ENCODE results near the gene SLC5A2.
"Not testable (repeated sequence)": the region's sequence is repeated elsewhere in the genome, so short reads cannot be mapped to it uniquely, and the experiment has no call there.

Gene SLC5A2

DNA sequence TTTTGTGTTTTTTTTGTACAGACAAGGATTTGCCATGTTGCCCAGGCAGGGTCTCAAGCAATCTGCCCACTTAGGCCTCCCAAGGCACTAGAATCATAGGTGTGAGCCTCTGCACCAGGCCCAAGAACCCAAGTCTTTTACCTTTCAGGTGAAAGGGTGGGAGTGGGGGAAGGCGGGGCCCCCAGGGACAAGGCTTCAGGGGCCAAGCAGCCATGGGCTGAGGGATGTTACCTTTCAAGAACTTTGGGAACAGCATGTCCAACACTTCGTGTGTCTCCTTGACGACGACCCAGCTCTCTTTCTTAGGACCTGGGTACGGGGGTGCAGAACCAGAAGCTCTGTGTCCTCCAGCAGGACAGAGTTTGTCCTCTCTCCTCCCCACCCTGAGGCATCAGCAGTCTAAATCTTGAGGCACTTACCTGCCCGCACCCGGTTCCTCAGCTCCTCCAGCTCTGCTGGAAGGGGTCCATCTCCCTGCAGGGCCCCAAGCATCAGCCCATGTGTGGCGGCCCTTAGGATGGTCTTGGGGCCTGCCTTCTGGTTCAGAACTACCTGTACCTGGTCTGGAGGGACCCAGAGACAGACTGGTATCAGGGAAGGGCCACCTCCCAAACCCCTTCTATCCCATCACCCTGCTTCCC lies 9.0 kb downstream of the SLC5A2 start:
- no peak for DNase-seq (ENCODE audit: low read depth in 3 of 3, low spot score in 1 of 3)

DNA sequence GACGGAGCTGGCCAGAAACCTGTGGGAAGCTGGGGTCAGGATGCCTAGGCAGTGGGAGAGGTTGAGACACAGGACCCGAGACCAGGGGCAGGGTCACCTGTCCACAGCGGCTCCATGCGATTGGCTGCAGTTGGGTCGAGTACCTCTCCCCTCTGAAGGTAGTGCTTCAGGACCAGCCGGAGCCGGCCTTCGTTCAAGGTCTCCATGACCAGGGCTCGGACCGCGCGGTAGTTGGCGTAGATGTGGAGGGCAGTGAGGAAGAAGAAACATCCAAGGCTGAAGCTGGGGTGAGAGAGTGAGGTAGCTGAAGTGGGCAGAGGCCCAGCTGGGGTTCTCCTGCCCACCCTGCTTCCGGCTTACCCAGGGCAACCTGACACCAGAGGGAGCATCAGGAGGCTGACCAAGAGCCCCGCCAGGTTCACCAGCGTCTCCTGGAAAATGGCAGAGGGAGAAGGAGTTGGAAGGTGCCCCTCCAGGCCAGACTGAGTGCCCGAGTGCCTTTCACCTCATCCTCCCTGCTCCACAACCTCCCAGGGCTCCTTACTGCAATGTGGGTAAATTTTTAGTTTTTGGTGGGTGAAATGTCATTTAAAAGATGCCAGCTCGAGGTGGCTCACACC lies 10.7 kb downstream of the SLC5A2 start:
- DNase-seq (ENCODE audit: low read depth in 3 of 3, low spot score in 1 of 3), result no peak

DNA sequence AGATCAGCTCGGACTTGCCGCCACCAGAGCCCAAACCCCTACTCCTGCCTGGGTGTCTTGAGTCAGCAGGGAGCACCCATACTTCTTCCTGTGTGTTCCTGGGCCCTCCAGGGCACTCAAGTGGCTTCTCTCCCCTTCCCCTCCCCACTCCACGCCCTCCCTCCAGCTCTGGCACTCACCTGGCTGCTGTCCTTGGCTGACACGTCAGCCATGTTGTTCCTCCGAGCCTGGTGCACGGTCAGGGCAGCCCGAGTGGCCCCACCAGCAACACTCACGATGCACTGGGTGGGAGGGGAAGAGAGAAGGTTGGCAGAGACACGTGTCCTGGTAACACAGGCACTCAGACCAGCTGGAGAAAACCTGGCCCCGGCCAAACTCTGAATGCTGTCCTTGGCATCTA lies 13.7 kb downstream of the SLC5A2 start:
- DNase-seq (ENCODE audit: low read depth in 3 of 3, low spot score in 1 of 3), result no peak

DNA sequence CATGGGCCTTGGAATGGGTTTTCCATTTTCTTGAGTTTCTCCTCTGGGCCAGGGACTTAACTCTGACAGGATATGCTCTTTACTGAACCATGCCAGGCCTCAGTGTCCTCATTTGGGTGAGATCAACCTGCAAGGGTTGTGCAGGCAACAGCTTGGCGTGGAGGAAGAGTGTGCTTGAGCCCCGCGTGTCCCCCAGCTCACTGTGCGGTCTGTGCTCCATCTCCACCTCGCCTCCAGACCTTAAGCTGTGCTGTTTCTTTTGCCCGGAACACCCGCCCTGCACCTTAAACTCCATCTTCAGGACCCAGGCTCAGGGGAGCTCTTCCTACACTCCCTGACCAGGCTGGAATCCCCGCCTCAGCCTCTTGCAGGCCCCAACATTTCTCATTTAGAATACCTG lies 15.6 kb downstream of the SLC5A2 start:
- no peak for DNase-seq (ENCODE audit: low read depth in 3 of 3, low spot score in 1 of 3)

DNA sequence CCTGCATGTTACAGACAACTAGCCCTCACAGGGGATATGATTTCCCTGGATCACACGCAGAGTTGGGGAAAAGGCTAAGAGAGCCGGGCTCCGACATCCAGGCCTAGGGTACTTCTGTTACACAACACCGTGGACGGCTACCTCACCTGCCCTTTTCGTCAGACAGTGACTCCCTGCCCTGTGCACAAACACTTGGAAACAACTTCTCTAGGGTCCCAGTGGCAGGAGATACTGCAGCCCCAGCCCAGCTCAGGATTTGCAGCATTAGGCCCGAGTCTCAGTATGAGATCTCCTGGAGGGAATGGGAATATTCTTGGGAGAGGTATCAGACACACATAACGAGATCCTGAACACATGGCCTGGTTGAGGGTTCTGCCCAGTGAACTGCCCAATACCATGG lies 17.0 kb downstream of the SLC5A2 start:
- DNase-seq (ENCODE audit: low read depth in 3 of 3, low spot score in 1 of 3), result no peak

DNA sequence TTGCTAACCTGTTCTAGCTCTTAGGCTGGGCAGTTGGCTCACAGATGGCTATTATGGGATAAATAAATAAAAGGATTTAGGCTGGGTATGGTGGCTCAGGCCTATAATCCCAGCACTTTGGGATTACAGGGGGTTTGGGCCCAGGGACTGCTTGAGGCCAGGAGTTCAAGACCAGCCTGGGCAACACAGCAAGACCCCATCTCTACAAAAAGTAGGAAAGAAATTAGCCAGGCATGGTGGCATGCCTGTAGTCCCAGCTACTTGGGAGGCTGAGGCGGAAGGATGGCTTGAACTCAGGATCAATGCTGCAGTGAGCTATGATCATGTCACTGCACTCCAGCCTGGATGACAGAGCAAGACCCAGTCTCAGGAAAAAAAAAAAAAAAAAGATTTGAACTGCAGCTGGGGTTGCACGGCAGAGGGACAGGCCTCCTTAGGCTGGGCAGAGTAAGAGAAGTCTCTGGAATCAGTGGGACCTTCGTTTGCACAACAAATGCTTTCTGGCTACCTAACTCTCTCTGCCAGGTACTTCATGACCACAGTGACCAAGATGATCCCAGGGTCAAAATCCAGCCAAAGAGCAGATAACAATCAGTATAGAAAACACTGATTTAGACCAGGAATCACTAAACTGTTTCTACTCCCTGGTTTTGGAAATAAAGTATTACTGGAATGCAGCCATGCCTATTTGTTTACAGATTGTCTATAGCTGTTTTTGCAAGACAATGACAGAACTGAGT lies 18.5 kb downstream of the SLC5A2 start:
- DNase-seq (ENCODE audit: low read depth in 3 of 3, low spot score in 1 of 3), result no peak

DNA sequence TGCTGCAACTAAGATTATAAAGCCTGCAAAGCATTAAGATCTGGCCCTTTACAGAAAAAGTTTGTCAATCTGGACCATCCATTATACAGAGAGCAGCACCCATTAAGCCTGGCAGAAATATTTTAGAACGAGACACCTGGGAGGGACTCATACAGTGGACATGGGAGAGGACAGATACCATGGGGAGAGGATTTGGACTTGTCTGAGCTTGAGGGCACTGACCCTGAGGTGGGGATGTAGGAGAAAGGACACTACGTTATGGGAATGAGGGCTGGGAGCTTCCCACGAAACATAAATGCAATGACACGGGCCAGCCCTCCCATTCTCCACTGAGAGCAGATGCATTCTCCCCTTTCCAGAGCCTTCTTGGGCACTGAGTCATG lies 19.0 kb downstream of the SLC5A2 start:
- no peak for DNase-seq (ENCODE audit: low read depth in 3 of 3, low spot score in 1 of 3)

DNA sequence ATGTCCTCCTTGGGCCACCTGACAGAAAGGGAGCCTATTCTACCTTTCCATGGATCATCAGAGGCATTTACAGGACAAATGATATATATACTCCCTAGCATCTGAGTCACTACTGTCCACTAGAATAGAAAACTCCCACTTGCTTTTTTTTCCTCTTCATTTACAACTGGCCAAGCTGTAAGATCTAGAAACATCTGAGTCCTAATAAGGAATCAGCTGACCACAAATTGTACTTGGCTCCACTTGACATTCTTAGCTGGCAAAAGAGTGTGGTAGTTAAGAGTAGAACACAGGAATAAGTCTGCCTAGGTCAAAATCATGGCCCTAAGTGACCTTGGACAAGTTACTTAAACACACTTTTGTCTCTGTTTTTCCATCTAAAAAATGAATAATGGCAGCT lies 20.1 kb downstream of the SLC5A2 start:
- DNase-seq (ENCODE audit: low read depth in 3 of 3, low spot score in 1 of 3), result no peak

DNA sequence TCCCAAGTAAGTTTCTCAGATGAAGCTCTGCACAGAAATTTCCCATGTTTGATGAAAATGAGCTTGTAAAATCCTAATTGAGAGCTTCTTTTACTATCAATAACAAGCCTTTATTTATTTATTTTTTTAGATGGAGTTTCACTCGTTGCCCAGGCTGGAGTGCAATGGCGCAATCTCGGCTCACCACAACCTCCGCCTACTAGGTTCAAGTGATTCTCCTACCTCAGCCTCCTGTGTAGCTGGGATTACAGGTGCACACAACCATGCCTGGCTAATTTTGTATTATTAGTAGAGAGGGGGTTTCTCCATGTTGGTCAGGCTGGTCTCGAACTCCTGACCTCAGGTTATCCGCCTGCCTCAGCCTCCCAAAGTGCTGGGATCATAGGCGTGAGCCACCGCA lies 20.6 kb downstream of the SLC5A2 start:
- not testable (repeated sequence) for DNase-seq (ENCODE audit: low read depth in 3 of 3, low spot score in 1 of 3)

DNA sequence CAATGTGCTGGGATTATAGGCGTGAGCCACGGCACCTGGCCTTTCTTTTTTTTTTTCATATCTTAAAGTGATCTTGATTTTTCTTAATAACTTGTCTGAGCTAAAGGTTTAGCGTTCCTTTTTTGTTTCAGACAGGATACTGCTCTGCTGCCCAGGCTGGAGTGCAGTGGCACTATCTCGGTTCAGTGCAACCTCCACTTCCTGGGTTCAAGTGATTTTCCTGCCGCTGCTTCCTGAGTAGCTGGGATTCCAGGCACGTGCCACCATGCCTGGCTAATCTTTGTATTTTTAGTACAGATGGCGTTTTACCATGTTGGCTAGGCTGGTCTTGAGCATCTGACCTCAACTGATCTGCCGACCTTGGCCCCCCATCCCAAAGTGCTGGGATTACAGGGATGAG lies 21.2 kb downstream of the SLC5A2 start:
- no peak for DNase-seq (ENCODE audit: low read depth in 3 of 3, low spot score in 1 of 3)

DNA sequence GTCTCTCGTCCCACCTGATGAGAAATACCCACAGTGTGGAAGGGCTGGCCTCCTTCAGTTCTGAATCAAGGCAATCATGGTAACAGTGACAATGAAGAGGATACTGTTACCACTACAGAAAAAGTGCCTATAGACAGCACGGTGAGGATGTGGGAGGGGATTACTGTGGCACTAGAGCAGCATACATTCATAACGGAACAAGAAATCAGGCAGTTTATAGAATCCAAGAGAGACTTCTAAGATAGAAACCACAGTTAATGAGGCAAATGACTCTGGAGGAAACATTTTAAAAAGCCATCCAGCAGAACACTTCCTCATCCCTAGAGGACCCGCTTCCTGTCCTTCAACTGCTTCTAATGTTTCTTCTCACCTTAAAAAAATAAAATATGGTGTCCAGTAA lies 22.6 kb downstream of the SLC5A2 start:
- DNase-seq (ENCODE audit: low read depth in 3 of 3, low spot score in 1 of 3), result no peak

DNA sequence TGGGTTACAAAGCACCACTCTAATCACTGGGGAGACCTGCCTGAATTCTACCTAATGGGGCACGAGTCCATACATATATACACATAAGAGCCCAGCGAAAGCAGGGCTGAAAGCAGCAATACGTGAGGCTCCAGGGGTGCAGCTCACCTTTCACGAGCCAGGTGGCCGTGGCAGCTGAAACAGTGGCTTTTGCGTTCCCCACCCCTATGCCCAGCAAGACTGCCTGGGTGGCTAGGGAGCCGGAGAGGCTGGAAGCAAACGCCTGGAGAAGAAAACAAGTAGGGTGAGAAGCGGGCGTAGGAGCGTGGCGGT lies 24.6 kb downstream of the SLC5A2 start:
- no peak for DNase-seq (ENCODE audit: low read depth in 3 of 3, low spot score in 1 of 3)

DNA sequence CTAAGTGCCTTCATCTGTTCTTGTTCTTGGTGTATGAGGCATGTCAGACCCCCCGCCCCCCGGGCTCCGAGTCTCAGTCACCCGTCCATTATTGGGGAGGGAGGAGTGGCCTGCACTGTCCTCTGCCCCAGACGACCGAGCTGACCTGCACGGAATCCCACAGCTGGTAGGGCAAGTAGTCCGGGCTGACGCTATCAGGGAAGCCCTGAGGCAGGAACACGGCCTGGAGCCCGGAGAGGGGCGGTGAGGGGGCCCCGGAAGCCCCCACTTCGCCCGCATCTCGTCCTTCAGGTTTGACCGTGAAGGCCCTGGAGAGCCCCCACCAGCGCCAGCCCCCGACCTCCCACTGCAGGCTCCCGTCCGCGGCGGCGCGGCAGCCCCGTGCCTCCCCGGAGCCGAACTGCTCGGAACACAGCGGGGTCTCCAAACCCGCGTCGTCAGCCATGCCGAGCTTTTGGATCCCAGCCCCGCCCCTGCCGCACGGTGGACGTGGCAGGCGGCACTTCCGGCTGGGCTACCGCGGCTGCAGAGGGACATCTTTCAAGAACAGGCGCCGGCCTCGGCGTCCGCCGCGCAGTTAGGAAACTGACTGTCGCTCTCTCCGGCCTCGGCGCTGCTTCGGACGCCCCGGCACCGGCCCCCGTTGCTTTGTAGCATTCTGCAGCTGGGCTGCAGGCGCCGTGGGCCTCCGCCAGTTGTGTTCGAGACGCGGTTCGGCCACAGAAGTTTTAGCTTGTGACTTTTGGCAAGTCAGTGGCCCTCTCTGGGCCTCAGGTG lies 25.2 kb downstream of the SLC5A2 start, which contains the start of gene RUSF1:
Gene RUSF1 (minus strand): TSS at position 463 of the 777 bp plus-strand sequence. CDS start 18 bp downstream, at position 445.
- DNase-seq (ENCODE audit: low read depth in 3 of 3, low spot score in 1 of 3), result peak; percentile 53 to 70 (median 58)

DNA sequence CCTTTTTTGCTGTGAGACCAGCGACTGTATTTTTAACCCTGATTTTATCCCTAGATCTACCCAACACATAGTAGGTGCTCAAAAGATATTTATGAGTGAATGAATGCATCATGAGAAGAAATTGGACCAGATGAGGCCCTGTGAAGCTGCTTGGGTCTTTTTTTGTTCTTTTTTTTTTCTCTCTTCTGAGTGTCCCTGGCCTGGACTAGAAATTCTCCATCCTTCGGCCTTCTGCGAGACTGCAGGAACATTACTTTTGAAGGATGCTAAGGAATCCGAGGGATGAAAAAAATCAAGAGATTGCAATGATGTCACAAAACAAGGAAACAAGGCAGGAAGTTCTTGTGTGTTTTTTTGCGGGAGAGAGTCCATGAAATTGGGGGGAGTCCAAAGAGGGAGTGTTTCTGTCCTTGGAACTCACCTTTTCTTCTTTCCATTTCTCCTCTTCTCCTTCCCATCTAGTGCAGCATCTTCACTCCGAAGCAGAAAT lies 25.8 kb downstream of the SLC5A2 start:
- no peak for DNase-seq (ENCODE audit: low read depth in 3 of 3, low spot score in 1 of 3)

DNA sequence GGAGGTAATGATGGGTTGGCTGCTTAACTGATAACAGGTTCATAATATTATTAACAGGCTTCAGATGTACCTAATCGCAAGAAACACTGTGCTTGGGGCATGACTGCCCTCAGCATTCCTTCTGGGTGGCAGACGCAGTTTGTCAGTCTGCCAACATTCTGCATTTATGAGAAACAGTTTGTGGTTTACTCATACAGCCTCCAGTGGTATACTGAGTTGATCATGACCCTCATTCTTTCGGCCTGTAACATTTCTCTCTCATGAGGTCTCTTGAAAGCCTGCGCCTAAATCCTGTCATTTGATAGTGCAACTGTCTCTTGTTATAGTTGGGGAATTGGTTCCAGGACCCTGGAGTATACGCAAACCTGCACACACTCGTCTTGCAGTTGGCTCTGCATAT lies 30.2 kb downstream of the SLC5A2 start:
- no peak for DNase-seq (ENCODE audit: low read depth in 3 of 3, low spot score in 1 of 3)

DNA sequence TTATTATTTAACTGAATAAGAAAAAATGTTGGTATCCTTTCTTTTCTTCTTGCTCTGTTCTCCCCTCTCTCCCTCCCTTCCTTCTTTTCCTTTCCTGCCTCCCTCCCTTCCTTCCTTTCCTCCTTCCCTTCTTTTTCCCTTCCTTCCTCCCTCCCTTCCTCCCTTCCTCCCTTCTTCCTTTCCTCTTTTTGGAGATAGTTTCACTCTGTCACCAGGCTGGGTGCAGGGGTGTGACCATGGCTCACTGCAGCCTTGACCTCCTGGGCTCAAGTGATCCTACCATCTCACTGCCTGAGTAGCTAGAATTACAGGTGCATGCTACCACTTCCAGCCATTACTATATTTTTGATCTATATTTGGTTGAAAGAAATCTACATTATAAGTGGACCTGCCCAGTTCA lies 31.0 kb downstream of the SLC5A2 start:
- no peak for DNase-seq (ENCODE audit: low read depth in 3 of 3, low spot score in 1 of 3)

DNA sequence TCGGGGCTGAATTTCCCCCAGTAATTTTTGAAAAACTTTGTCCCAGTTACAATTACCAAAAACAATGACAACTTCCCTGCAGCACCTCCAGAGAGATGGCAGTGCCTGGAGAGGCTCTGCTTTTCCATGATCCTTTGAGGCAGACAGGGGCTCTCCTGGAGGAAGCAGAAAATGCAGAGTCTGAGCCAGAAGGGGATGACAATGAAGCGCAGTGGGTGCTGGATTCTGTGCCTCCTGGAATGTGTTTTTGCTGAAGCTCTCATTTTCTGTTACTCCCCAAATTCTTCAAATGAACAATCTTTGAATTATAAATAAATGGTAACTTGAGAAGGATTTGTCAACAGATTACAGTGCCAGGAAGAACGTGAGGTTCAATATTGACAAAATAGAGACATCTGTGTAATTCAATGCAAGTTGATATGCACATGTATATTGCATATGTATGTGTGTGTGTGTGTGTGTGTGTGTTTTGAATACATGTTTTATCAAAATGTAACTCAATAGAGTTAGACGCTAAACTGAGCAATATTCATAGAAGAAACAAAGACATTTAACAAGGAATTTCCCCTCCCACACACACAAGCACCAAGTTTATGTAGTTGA lies 35.0 kb downstream of the SLC5A2 start:
- DNase-seq (ENCODE audit: low read depth in 3 of 3, low spot score in 1 of 3), result no peak

DNA sequence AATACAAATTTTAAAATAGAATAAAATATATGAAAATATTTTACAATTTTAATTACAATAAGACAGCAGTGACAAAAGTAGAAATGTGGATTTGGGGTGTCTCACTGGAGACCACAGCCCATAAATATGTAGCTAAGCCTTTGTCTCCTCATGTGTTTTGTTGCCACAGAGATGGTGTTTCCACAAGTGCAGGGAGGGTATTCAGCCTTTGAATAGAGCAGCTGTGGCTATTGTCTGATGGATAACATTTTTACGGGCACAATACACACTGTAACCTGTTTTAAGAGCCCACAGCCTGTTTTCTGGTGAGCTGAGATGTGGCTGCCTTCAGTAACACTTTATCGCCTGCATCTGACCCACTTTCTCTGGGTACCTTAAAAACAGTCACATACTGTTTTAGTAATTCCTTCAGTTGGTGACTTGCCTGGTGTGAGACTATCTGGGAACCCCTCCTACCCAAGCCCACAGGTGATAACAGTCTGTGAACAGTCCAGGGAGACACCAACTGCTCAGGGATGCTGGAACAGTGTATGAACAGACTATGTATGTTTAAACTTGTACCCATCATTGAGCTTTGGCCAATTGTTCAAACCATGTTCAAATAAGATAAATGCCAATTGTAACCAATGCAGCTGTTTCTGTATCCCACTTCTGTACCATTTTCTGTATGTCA lies 37.0 kb downstream of the SLC5A2 start:
- no peak for DNase-seq (ENCODE audit: low read depth in 3 of 3, low spot score in 1 of 3)

DNA sequence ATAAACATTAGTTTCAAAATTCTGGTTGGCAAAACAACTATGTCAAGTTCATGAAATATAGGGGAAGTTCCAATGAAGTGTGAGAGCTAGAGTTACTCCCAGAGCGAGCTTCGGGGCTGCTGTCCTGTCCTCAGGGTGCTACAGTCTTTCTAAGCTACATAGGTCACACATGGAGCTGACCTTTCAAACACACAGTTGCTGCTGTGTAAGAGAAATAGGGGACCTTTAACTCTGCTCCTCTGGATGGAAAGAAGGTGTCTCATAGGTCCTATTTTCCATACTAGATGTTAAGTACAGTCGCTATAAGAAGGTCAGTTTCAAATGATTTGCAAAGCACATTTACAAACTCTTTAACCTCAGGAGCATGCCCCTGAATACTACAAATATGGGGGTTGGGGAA lies 38.4 kb downstream of the SLC5A2 start:
- DNase-seq (ENCODE audit: low read depth in 3 of 3, low spot score in 1 of 3), result no peak

DNA sequence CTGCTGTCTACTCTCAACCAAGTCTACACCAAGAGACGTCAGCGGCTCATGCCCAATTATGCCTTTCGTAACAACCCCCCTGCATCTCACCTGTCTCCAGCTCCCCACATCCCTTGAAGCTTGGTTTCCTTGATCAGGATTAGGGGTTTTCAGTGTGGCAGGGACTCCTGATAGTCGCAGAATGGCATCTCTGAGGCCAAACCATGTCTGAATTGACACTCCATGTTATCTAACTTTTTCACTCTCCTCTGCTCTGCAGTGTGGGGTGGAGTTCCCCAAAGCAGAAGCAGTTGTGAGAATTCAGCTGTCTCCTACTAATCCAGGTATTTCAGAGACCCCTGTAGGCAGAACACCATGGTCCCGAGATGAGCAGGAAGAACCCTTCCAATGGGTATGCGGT lies 39.1 kb downstream of the SLC5A2 start:
- DNase-seq (ENCODE audit: low read depth in 3 of 3, low spot score in 1 of 3), result no peak

DNA sequence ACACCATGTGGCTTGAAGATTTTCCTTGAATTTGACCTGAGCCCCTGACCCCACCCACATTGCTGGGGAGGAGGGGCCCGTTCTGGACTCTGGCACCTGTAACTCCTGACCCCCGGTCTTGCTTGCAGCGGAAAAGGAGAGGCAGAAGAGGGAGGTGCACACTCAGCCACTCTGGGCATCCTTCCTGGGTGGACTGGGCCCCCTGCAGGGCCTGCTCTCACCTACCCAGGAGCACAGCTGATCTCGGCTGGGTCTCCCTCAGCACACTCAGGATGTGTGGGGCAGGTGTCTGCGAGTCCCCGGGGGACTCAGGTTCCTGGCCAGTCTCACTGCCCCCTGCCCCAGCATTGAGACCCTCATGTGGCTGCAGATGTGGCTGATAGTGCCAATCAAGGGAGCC lies 40.8 kb downstream of the SLC5A2 start:
- DNase-seq (ENCODE audit: low read depth in 3 of 3, low spot score in 1 of 3), result not testable (repeated sequence)
